ENCODE measurements around the gene DVL3. TPM values are rescaled to one million over a fixed set of nuclear protein-coding genes. Genes with fewer than 3 reads are reported as not detected.

The DVL3 gene
- total and polyA plus RNA-seq, 10 of the 15 experiments (the other 5 are each of a cell fraction or from before 2014, with no cell fraction given): 2.2 to 39.7 (median 14.5) TPM

GRCh38 chr3:184135149-184135910 is 19.8 kb upstream of the DVL3 start, which contains the start of gene EIF2B5 (continued):
- 0 out of 2 replicates have a peak, but pooled peaks have one; percentile 23 for TF ChIP-seq REST (IDR thresholded peaks at IDR 0.05; ENCODE audit: low read depth, low read length)
- TF ChIP-seq EZH2 (IDR thresholded peaks at IDR 0.05; ENCODE audit: borderline replicate concordance, control insufficient read depth, low read depth, low read length): no peak
- no peak for TF ChIP-seq ZNF622 (IDR thresholded peaks at IDR 0.05)
- TF ChIP-seq KAT2A (conservative IDR thresholded peaks at IDR 0.05; ENCODE audit: control insufficient read depth, low read depth, low read length): no peak
- peak; percentile 92 for TF ChIP-seq IKZF1 (conservative IDR thresholded peaks at IDR 0.05)
- TF ChIP-seq SPI1 (IDR thresholded peaks at IDR 0.05; ENCODE audit: borderline replicate concordance, insufficient read depth, low read depth, low read length): peak; percentile 75; the same call in 1 of the 2 replicates
- TF ChIP-seq CEBPZ (IDR thresholded peaks at IDR 0.05; ENCODE audit: low read depth, low read length): no peak
- TF ChIP-seq ETV6 (conservative IDR thresholded peaks at IDR 0.05 in 1 of 2, IDR thresholded peaks at IDR 0.05 in 1 of 2; ENCODE audit: borderline replicate concordance in 1 of 2, low read depth in 1 of 2): 0 out of 4 replicates have a peak, but pooled peaks of 1 of the 2 experiments have one; percentile 45
- TF ChIP-seq SMARCA5 (IDR thresholded peaks at IDR 0.05): peak; percentile 41; the same call in 1 of the 2 replicates
- TF ChIP-seq BCL3 (IDR thresholded peaks at IDR 0.05; ENCODE audit: borderline replicate concordance, insufficient read depth, low read depth, low read length, poor library complexity, severe bottlenecking): no peak
- no peak for TF ChIP-seq ZNF384 (IDR thresholded peaks at IDR 0.05; ENCODE audit: borderline replicate concordance, low read depth, low read length)
- peak; percentile 80 for TF ChIP-seq EED (IDR thresholded peaks at IDR 0.05; ENCODE audit: low read depth)
- peak; percentile 69 to 83 for TF ChIP-seq BHLHE40 (IDR thresholded peaks at IDR 0.05; ENCODE audit: borderline replicate concordance in 1 of 2, low read depth in 2 of 2, low read length in 1 of 2)
- peak; percentile 95 for TF ChIP-seq RUNX3 (IDR thresholded peaks at IDR 0.05; ENCODE audit: low read length)
- TF ChIP-seq, protein P1, sequence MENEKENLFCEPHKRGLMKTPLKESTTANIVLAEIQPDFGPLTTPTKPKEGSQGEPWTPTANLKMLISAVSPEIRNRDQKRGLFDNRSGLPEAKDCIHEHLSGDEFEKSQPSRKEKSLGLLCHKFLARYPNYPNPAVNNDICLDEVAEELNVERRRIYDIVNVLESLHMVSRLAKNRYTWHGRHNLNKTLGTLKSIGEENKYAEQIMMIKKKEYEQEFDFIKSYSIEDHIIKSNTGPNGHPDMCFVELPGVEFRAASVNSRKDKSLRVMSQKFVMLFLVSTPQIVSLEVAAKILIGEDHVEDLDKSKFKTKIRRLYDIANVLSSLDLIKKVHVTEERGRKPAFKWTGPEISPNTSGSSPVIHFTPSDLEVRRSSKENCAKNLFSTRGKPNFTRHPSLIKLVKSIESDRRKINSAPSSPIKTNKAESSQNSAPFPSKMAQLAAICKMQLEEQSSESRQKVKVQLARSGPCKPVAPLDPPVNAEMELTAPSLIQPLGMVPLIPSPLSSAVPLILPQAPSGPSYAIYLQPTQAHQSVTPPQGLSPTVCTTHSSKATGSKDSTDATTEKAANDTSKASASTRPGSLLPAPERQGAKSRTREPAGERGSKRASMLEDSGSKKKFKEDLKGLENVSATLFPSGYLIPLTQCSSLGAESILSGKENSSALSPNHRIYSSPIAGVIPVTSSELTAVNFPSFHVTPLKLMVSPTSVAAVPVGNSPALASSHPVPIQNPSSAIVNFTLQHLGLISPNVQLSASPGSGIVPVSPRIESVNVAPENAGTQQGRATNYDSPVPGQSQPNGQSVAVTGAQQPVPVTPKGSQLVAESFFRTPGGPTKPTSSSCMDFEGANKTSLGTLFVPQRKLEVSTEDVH (IDR thresholded peaks at IDR 0.05; ENCODE audit: low read depth, partially characterized antibody): no peak
- TF ChIP-seq TCF12 (IDR thresholded peaks at IDR 0.05; ENCODE audit: low read depth, low read length): 0 out of 2 replicates have a peak, but pooled peaks have one; percentile 34
- TF ChIP-seq DPF2 (IDR thresholded peaks at IDR 0.05): peak; percentile 67
